Mesenchymal stem cell (in vitro differentiated cells and primary cell): ENCODE measurements around the gene KLHL17.
A peak's percentile ranks its signal among the peaks of the same experiment; 100 is the strongest.
"Not testable (repeated sequence)": the region's sequence is repeated elsewhere in the genome, so short reads cannot be mapped to it uniquely, and the experiment has no call there.

Experiments used
- DNase-seq: peaks from one replicate; pipeline ENCODE4 v3.0.0-alpha.2; 2013
- H2AFZ ChIP-seq: one replicate; pipeline ENCODE4 v1.6.1; 2013; ENCODE audit warnings: low read depth, mild to moderate bottlenecking, control low read depth, inconsistent platforms, low read length, moderate library complexity
- H2AK5ac ChIP-seq: 2 replicates; pipeline ENCODE4 v1.6.1; 2013; ENCODE audit warnings: low read length, moderate library complexity, mild to moderate bottlenecking, inconsistent platforms; ENCODE audit not compliant: severe bottlenecking
- H2BK120ac ChIP-seq: one replicate; pipeline ENCODE4 v1.6.1; 2013; ENCODE audit warnings: low read depth, mild to moderate bottlenecking, inconsistent platforms, low read length, moderate library complexity
- H2BK12ac ChIP-seq, 2 experiments: one replicate each; pipeline ENCODE4 v1.6.1; 2013; ENCODE audit warnings: inconsistent platforms in 2 of 2, low read length in 2 of 2, mild to moderate bottlenecking in 2 of 2, moderate library complexity in 2 of 2, control low read depth in 1 of 2
- H2BK15ac ChIP-seq: one replicate; pipeline ENCODE4 v1.6.1; 2013; ENCODE audit warnings: mild to moderate bottlenecking, low read depth, inconsistent platforms; ENCODE audit not compliant: poor library complexity, severe bottlenecking
- H2BK5ac ChIP-seq: 2 replicates; pipeline ENCODE4 v1.6.1; 2013; ENCODE audit warnings: low read depth, mild to moderate bottlenecking, low read length, control low read depth, inconsistent platforms; ENCODE audit not compliant: poor library complexity, severe bottlenecking
- H3K14ac ChIP-seq, 2 experiments: one replicate each; pipeline ENCODE4 v1.6.1; 2013; ENCODE audit warnings: inconsistent platforms in 2 of 2, low read length in 2 of 2, control low read depth in 1 of 2, mild to moderate bottlenecking in 1 of 2, moderate library complexity in 1 of 2
- H3K18ac ChIP-seq, 2 experiments: one replicate each; pipeline ENCODE4 v1.6.1; 2013; ENCODE audit warnings: inconsistent platforms in 2 of 2, low read length in 2 of 2, control low read depth in 1 of 2, low read depth in 1 of 2, mild to moderate bottlenecking in 1 of 2
- H3K23ac ChIP-seq, 2 experiments: one replicate each; pipeline ENCODE4 v1.6.1; 2013; ENCODE audit warnings: inconsistent platforms in 2 of 2, low read length in 2 of 2, mild to moderate bottlenecking in 2 of 2, moderate library complexity in 2 of 2, control low read depth in 1 of 2
- H3K27ac ChIP-seq: 2 replicates; pipeline ENCODE4 v1.5.1; 2013; ENCODE audit warnings: mild to moderate bottlenecking, moderate library complexity, low read length, control low read depth, inconsistent platforms; ENCODE audit not compliant: poor library complexity, severe bottlenecking
- H3K27me3 ChIP-seq, 2 experiments: 2 replicates each; pipeline versions ENCODE4 v1.6.1 to v1.7.0; 2013; ENCODE audit warnings: low read length in 2 of 2, mild to moderate bottlenecking in 2 of 2, moderate library complexity in 2 of 2, control low read depth in 1 of 2, inconsistent platforms in 1 of 2; ENCODE audit not compliant: control insufficient read depth in 1 of 2, insufficient read depth in 1 of 2
- H3K36me3 ChIP-seq, 2 experiments: 2 replicates each; pipeline versions ENCODE4 v1.6.1 to v1.7.0; 2013; ENCODE audit warnings: low read length in 2 of 2, control low read depth in 1 of 2, inconsistent platforms in 1 of 2, low read depth in 1 of 2, mild to moderate bottlenecking in 1 of 2; ENCODE audit not compliant: insufficient read depth in 2 of 2, control insufficient read depth in 1 of 2
- H3K4ac ChIP-seq, 2 experiments: one replicate each; pipeline ENCODE4 v1.6.1; 2013; ENCODE audit warnings: inconsistent platforms in 2 of 2, low read length in 2 of 2, mild to moderate bottlenecking in 2 of 2, moderate library complexity in 2 of 2, control low read depth in 1 of 2, low read depth in 1 of 2
- H3K4me1 ChIP-seq: 2 replicates; pipeline ENCODE4 v1.6.1; 2013; ENCODE audit warnings: low read depth, low read length, control low read depth; ENCODE audit not compliant: control insufficient read depth, insufficient read depth
- H3K4me2 ChIP-seq: 2 replicates; pipeline ENCODE4 v1.6.1; 2013; ENCODE audit warnings: low read length, mild to moderate bottlenecking, inconsistent platforms; ENCODE audit not compliant: poor library complexity, severe bottlenecking
- H3K4me3 ChIP-seq, 2 experiments: 2 replicates each; pipeline versions ENCODE4 v1.5.1 to v1.7.0; 2013; ENCODE audit warnings: low read length in 2 of 2, mild to moderate bottlenecking in 2 of 2, control low read depth in 1 of 2, low read depth in 1 of 2; ENCODE audit not compliant: insufficient read depth in 1 of 2
- H3K79me1 ChIP-seq: replicated peaks from 2 replicates; pipeline ENCODE4 v1.6.1; 2013; ENCODE audit warnings: mild to moderate bottlenecking, control low read depth, low read length, inconsistent platforms; ENCODE audit not compliant: poor library complexity, severe bottlenecking
- H3K9ac ChIP-seq: 2 replicates; pipeline ENCODE4 v1.7.0; 2013; ENCODE audit warnings: mild to moderate bottlenecking, low read length, moderate library complexity
- H3K9me3 ChIP-seq: 2 replicates; pipeline ENCODE4 v1.7.0; 2013; ENCODE audit warnings: mild to moderate bottlenecking, low read length; ENCODE audit not compliant: control insufficient read depth
- H4K8ac ChIP-seq: one replicate; pipeline ENCODE4 v1.6.1; 2013; ENCODE audit warnings: inconsistent platforms, mild to moderate bottlenecking, low read length, moderate library complexity
- H4K91ac ChIP-seq: one replicate; pipeline ENCODE4 v1.6.1; 2013; ENCODE audit warnings: mild to moderate bottlenecking, low read length, inconsistent platforms
- WGBS: methylation state at CpG from one replicate; pipeline ENCODE4 v1.1.7; 2013; ENCODE audit warnings: mixed read lengths; 5-methylcytosine and 5-hydroxymethylcytosine counted together

The KLHL17 gene

DNA sequence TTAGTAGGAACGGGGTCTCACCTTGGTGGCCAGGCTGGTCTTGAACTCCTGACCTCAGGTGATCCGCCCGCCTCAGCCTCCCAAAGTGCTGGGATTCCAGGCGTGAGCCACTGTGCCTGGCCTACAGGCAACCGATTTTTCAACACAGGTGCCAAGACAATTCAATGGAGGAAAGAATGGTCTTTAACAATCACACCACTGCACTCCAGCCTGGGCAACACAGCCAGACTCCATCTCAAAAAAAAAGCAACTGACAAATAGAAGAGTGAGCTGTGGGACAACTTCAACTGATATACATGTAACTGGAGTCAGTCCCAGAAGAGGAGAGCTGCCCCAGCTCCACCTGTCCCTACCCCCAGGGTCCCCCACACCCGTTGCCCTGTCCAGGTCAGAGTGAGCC lies 34.2 kb downstream of the KLHL17 start:
- not testable (repeated sequence) for H2BK12ac ChIP-seq, H2AK5ac ChIP-seq, H3K9ac ChIP-seq, H3K79me1 ChIP-seq, H4K8ac ChIP-seq, H2BK15ac ChIP-seq, H3K23ac ChIP-seq, H3K4me3 ChIP-seq, H2BK120ac ChIP-seq, H4K91ac ChIP-seq, H2AFZ ChIP-seq, H3K18ac ChIP-seq, H3K36me3 ChIP-seq, H3K9me3 ChIP-seq, H2BK5ac ChIP-seq, H3K4ac ChIP-seq, H3K14ac ChIP-seq, H3K27ac ChIP-seq, H3K4me2 ChIP-seq
- Histone ChIP-seq H3K4me1 (peaks cover 18% of the 10 kb centered on the region), H3K27me3 (peaks cover 16 to 47% of the 10 kb centered on the region in 2 experiments)
- peak; percentile 45 for DNase-seq
- 82% methylated on average over 6 of the region's 6 CpGs for WGBS

DNA sequence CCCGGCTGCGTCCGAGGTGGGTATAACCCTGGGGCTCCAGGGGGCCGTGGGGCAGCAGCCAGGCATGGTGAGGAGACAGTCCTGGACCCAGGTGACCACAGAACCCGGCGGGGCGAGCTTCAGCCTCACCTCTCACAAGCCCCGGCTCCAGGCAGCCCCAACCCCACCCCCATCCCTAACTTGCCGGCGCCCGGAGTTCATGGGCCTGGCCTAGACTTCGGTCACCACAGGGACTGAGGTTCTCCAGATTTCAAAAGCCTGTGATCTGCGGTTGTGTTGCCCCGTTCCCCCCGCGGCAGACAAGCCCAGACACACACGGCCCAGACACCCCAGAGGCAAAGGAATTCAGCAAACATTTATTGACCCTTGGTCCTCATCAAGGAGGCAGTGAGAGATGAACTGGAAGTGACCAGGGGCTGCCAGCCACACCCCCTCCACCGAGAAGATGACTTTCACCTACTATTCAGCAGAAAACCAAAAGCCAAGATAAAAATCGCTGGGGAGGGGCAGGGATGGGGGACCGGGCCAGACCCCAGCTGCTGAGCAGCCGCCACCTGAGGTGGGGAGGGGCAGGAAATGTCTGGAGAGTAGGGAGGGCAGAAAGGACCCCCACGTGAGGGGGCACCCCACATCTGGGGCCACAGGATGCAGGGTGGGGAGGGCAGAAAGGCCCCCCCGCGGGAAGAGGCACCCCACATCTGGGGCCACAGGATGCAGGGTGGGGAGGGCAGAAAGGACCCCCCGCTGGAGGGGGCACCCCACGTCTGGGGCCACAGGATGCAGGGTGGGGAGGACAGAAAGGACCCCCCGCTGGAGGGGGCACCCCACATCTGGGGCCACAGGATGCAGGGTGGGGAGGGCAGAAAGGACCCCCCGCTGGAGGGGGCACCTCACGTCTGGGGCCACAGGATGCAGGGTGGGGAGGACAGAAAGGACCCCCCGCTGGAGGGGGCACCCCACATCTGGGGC lies 35.6 kb downstream of the KLHL17 start:
- Histone ChIP-seq H3K36me3 (peaks cover 0 to 3% of the 10 kb centered on the region in 2 experiments), H3K14ac (no peak overlapping the region), H2BK15ac (no peak overlapping the region), H3K4ac (no peak overlapping the region), H4K8ac (no peak overlapping the region), H3K4me1 (peaks cover 30% of the 10 kb centered on the region), H2AK5ac (no peak overlapping the region), H3K27ac (no peak overlapping the region), H2BK12ac (no peak overlapping the region), H3K4me2 (no peak overlapping the region), H3K23ac (no peak overlapping the region), H2BK5ac (no peak overlapping the region), H4K91ac (no peak overlapping the region), H3K27me3 (peaks cover 16 to 54% of the 10 kb centered on the region in 2 experiments), H3K4me3 (no peak overlapping the region), H3K9me3 (peaks cover 5% of the 10 kb centered on the region), H3K79me1 (peaks cover under 1% of the 10 kb centered on the region), H2BK120ac (no peak overlapping the region), H3K9ac (no peak overlapping the region), H2AFZ (no peak overlapping the region), H3K18ac (peak overlapping the region in 1 of 2 experiments; percentile 0)
- WGBS, result 56% methylated on average over 18 of the region's 30 CpGs
- DNase-seq, result peak; percentile 47

DNA sequence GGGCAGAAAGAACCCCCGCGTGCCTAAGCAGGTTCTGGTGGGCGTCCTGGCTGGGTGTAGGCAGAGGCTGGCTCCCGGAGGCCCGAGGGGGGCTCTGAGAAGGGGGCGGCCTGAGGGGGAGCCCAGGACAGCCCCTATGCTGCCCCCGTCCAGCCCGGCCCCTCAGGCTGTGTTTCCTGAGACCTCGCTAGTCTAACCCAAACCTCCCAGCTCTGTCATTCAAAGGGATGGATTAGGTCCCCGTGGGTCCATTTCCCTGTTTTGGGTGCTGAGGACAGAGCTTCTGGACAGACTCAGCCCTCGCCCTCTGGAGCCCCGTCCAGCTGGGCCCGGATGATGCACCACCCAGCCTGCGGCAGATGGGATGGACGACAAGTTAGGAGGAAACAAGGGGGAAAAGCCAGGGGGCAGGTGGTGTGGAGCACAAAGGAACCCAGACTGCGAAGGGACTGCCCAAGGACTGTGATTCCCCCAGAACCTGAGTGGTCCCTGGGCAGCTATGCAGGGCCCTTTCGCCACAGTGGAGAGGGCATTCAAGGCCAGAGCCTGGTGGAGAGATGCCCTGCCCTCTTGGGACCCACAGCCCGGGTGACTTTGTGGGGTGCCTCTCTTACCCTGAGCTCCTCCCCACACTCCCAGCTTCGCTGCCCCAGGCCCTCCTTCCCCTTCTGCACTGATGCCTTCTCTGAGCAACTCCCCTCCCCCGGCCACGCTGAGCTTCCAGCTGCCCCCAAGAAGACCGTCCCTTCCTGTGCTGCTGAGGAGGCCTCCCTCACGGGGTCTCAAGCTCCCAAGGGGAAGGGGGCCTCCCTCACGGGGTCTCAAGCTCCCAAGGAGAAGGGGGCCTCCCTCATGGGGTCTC lies 36.7 kb downstream of the KLHL17 start:
- H4K91ac ChIP-seq, result no peak overlapping the region
- no peak overlapping the region for H2AFZ ChIP-seq
- H3K79me1 ChIP-seq, result peaks cover 4% of the 10 kb centered on the region
- H4K8ac ChIP-seq, result peak overlapping the region; percentile 29
- H2BK120ac ChIP-seq, result no peak overlapping the region
- H2BK5ac ChIP-seq, result no peak overlapping the region
- no peak overlapping the region for H3K18ac ChIP-seq
- H3K23ac ChIP-seq, result no peak overlapping the region
- H3K4ac ChIP-seq, result no peak overlapping the region
- H3K27ac ChIP-seq, result no peak overlapping the region
- WGBS, result 72% methylated on average over 24 of the region's 24 CpGs
- H3K4me2 ChIP-seq, result no peak overlapping the region
- H2BK12ac ChIP-seq, result no peak overlapping the region
- no peak overlapping the region for H3K9ac ChIP-seq
- peak; percentile 62 for DNase-seq
- H3K36me3 ChIP-seq, result peaks cover 0 to 3% of the 10 kb centered on the region in 2 experiments
- peaks cover 16 to 64% of the 10 kb centered on the region in 2 experiments for H3K27me3 ChIP-seq
- H3K4me1 ChIP-seq, result peaks cover 40% of the 10 kb centered on the region
- H3K9me3 ChIP-seq, result peaks cover under 1% of the 10 kb centered on the region
- H2BK15ac ChIP-seq, result no peak overlapping the region
- no peak overlapping the region for H3K14ac ChIP-seq
- no peak overlapping the region for H3K4me3 ChIP-seq
- no peak overlapping the region for H2AK5ac ChIP-seq

DNA sequence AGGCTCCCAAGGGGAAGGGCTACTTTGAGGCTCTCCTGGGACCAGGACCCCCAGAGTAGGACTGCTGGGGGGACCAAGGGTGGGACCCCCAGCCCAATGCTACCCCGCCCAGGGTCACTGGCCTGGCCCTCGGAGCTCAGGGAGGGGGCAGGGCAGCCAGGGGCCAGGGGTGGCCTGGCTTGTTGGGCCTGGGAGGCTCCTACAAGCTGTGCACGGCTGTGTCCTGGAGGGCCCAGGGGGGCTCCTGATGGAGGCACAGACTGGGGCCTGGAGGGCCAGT lies 37.3 kb downstream of the KLHL17 start:
- Histone ChIP-seq H3K27me3 (peaks cover 16 to 67% of the 10 kb centered on the region in 2 experiments), H3K4me2 (no peak overlapping the region), H3K79me1 (peaks cover 4% of the 10 kb centered on the region), H3K9me3 (no peaks in the 10 kb centered on the region), H3K4ac (no peak overlapping the region), H2AK5ac (no peak overlapping the region), H4K91ac (no peak overlapping the region), H3K14ac (no peak overlapping the region), H3K4me1 (peaks cover 40% of the 10 kb centered on the region), H2BK12ac (no peak overlapping the region), H2BK15ac (no peak overlapping the region), H2AFZ (no peak overlapping the region), H3K36me3 (peaks cover 0 to 3% of the 10 kb centered on the region in 2 experiments), H3K9ac (no peak overlapping the region), H2BK120ac (no peak overlapping the region), H3K4me3 (no peak overlapping the region), H4K8ac (no peak overlapping the region), H3K18ac (no peak overlapping the region), H3K23ac (no peak overlapping the region), H3K27ac (no peak overlapping the region), H2BK5ac (no peak overlapping the region)
- WGBS, result 75% methylated on average over 3 of the region's 3 CpGs
- no peak for DNase-seq
